ENCODE results near the gene P2RY8. TPM values are rescaled to one million over a fixed set of nuclear protein-coding genes. Genes with fewer than 3 reads are reported as not detected.

P2RY8 gene
- total and polyA plus RNA-seq, 2 of the 4 experiments (the other 2 are of a cell fraction) = not detected

DNA sequence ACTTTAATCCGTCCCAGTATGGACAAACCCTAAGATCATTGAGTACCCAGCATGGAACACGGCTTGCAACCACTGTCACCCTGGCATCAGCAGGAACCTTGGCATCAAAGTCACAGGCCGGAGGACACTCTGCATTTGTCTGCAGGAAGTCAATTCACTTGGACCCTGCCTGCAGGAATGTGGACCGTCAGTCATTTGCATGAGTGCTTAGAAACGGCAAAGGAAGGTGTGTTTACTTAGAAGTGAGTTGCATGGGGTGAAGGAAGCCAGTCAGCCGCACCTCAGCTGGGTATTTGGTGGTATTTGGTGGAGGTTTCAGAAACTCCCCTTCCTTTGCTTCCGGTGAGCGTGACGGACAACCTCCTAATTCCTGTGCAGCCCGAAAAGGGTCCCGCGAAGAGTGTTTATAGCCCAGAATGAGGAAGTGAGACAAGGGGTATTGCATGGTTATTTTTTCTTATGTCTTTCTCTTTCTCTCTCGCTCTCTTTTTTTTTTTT, 15.5 kb downstream of the P2RY8 start:
- H2AK9ac ChIP-seq (replicated peaks; ENCODE audit: low read depth, low read length, poor library complexity) = no peak overlapping the region
- H3K4me1 ChIP-seq (ENCODE audit: control insufficient read depth, insufficient read depth, low read length) = no peaks in the 10 kb centered on the region
- DNase-seq = no peak
- H2BK20ac ChIP-seq (ENCODE audit: low read depth, low read length) = no peak overlapping the region
- no peak overlapping the region for H2BK15ac ChIP-seq (ENCODE audit: low read depth, low read length)
- H3K9me3 ChIP-seq (ENCODE audit: control insufficient read depth, insufficient read depth, low read length) = peaks cover 21% of the 10 kb centered on the region
- no peak overlapping the region for H4K5ac ChIP-seq (ENCODE audit: low read depth, low read length)
- no peaks in the 10 kb centered on the region for H3K9me1 ChIP-seq (ENCODE audit: insufficient read depth, low read length)
- no peak overlapping the region for H2BK5ac ChIP-seq (ENCODE audit: low read depth, low read length, poor library complexity, severe bottlenecking)
- POLR2A ChIA-PET (ENCODE audit: unreplicated experiment) = no interaction called here
- BruUV-seq (replicated peaks) = no TSS peak
- no peaks in the 10 kb centered on the region for H3K36me3 ChIP-seq (ENCODE audit: control insufficient read depth, insufficient read depth, low read length)
- H2AFZ ChIP-seq (replicated peaks; ENCODE audit: low read length, poor library complexity) = no peak overlapping the region
- no peak overlapping the region for H3K9ac ChIP-seq (ENCODE audit: low read depth, low read length)
- H3K14ac ChIP-seq (replicated peaks; ENCODE audit: low read depth, low read length) = no peak overlapping the region
- in situ Hi-C loops (cut with MboI; ENCODE audit: low sequenced_read_pairs) (no loop called here), intact Hi-C loops (cut with micrococcal nuclease) (no loop called here), dilution Hi-C loops (cut with HindIII; ENCODE audit: low sequenced_read_pairs, unreplicated experiment) (no loop called here)
- no peak for TF ChIP-seq MXI1 (IDR thresholded peaks at IDR 0.05; ENCODE audit: borderline replicate concordance, low read depth, low read length)
- CTCF ChIA-PET = no interaction called here
- no peak overlapping the region for H3K4me2 ChIP-seq (ENCODE audit: low read depth, low read length)
- no peak overlapping the region for H3K4ac ChIP-seq (ENCODE audit: low read depth, low read length)
- no peak overlapping the region for H3K18ac ChIP-seq (ENCODE audit: low read depth, low read length)
- no peaks in the 10 kb centered on the region for H4K20me1 ChIP-seq (ENCODE audit: insufficient read depth, low read length)
- no peak overlapping the region for H2BK120ac ChIP-seq (ENCODE audit: low read depth, low read length)
- H3K79me1 ChIP-seq (ENCODE audit: low read depth in 1 of 2, low read length in 2 of 2) = no peaks in the 10 kb centered on the region
- no peak for ATAC-seq (ENCODE audit: low read depth)
- H2AK5ac ChIP-seq (ENCODE audit: low read depth, low read length) = no peak overlapping the region
- WGBS, 2 experiments (ENCODE audit: extremely low coverage in 2 of 2, insufficient read length in 1 of 2) = 55% methylated on average over 3 of the region's 13 CpGs; no CpG with 5 or more reads in 1 of the 2 experiments
- H4K8ac ChIP-seq (ENCODE audit: low read depth in 2 of 2, low read length in 2 of 2) = no peak overlapping the region
- no peak overlapping the region for H3K4me3 ChIP-seq (ENCODE audit: insufficient read depth, low read depth, low read length)
- H3K27ac ChIP-seq (ENCODE audit: insufficient read depth, low read length) = no peak overlapping the region
- H3K23ac ChIP-seq (ENCODE audit: low read depth, low read length) = no peak overlapping the region
- no peak overlapping the region for H3K56ac ChIP-seq (ENCODE audit: extremely low read depth, insufficient read depth, low read length)
- H3K27me3 ChIP-seq (ENCODE audit: control insufficient read depth, insufficient read depth, low read length) = no peaks in the 10 kb centered on the region
- H4K91ac ChIP-seq (ENCODE audit: insufficient read depth, low read depth, low read length) = no peak overlapping the region
